Lower leg skin (tissue), 4 donors: ENCODE measurements around the gene PADI4. TPM values are rescaled to one million over a fixed set of nuclear protein-coding genes. Genes with fewer than 3 reads are reported as not detected.

Experiments used
- DNase-seq, 2 donors: peaks; one replicate each; pipeline ENCODE4 v3.0.0-alpha.2; 2019; ENCODE audit warnings: low spot score in 2 of 2
- H3K4me3 ChIP-seq: fragments of 200-600 bp; sonication (generic); 2 replicates; pipeline ENCODE4 v1.5.1; 2017; ENCODE audit warnings: mild to moderate bottlenecking, low read depth; ENCODE audit not compliant: poor library complexity, severe bottlenecking
- POLR2A ChIP-seq, 2 donors: fragments of 450-650 bp; IDR thresholded peaks; one replicate each; pipeline ENCODE4 v1.6.1; 2016 to 2017; ENCODE audit warnings: antibody characterized with exemption in 2 of 2, mild to moderate bottlenecking in 1 of 2, moderate library complexity in 1 of 2
- WGBS, 2 donors: methylation state at CpG; one replicate each; pipeline ENCODE4 v1.1.5; 2018; 5-methylcytosine and 5-hydroxymethylcytosine counted together
- intact Hi-C: fragments of 100-400 bp; cut with DNase I; formaldehyde crosslinking; loops from one replicate; pipeline ENCODE4 v1.15.0; 2023; ENCODE audit warnings: low total_unique reads
- total RNA-seq, 4 donors: library from RNA; depleted of rRNA; stranded (reverse); fragments of >200 nt; gene quantifications; one replicate each; pipeline ENCODE4 v1.1.0, GENCODE V29; 2016
- TF ChIP-seq, protein P1 (sequence below), 3 donors: fragments of 450-650 bp; IDR thresholded peaks; one replicate each; pipeline ENCODE4 v1.5.1; 2016; ENCODE audit warnings: antibody characterized with exemption in 3 of 3, mild to moderate bottlenecking in 3 of 3, moderate library complexity in 2 of 3

PADI4 gene
- total RNA-seq, 4 donors from 2014 or later, result 0.51 TPM; not detected in 3

DNA sequence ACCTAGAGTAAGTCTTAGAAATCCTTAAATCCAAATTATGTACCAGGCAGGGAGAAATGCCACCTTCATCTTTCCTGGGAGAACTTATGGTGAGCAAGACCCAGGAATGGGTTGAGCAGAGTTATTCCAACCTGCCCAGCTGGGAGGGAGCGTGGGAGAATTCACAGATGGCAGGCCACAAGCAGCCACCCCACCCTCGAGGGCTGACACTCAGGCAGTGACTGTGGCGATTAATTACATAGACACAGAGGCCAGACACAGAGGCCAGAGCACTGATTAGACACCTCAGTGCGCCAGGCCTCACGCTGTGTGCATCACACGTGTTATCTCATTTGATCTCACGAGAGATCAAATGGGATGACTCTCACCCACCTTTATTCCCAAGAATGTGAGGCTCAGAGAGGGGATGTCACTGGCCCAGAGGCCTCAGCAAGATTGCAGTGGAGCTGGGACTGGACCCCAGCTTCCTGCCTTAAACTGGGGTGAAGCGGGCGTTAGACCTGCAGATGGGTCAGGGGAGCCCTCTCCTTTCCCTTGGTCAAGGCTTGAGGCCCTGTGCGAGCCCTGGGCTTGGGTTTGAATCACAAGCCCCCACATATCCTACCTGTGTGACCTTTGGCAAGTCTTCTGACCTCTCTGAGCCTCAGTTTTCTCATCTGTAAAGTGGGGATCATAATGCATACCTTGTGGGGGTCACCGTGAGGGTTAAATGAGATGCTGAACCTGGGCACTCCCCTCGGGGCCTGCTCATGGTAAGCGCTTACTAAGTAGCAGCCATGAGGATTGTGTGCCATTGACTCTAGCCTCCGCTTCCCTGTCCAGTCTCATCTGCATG, 28.8 kb upstream of the PADI4 start:
- 76 to 79% methylated on average over 14 of the region's 14 CpGs for WGBS, 2 donors
- no peak for DNase-seq
- no peak for TF ChIP-seq POLR2A (IDR thresholded peaks at IDR 0.05)
- TF ChIP-seq, protein P1, sequence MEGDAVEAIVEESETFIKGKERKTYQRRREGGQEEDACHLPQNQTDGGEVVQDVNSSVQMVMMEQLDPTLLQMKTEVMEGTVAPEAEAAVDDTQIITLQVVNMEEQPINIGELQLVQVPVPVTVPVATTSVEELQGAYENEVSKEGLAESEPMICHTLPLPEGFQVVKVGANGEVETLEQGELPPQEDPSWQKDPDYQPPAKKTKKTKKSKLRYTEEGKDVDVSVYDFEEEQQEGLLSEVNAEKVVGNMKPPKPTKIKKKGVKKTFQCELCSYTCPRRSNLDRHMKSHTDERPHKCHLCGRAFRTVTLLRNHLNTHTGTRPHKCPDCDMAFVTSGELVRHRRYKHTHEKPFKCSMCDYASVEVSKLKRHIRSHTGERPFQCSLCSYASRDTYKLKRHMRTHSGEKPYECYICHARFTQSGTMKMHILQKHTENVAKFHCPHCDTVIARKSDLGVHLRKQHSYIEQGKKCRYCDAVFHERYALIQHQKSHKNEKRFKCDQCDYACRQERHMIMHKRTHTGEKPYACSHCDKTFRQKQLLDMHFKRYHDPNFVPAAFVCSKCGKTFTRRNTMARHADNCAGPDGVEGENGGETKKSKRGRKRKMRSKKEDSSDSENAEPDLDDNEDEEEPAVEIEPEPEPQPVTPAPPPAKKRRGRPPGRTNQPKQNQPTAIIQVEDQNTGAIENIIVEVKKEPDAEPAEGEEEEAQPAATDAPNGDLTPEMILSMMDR (IDR thresholded peaks at IDR 0.05), result no peak
- intact Hi-C loops, result no loop called here
- H3K4me3 ChIP-seq, result no peak overlapping the region

DNA sequence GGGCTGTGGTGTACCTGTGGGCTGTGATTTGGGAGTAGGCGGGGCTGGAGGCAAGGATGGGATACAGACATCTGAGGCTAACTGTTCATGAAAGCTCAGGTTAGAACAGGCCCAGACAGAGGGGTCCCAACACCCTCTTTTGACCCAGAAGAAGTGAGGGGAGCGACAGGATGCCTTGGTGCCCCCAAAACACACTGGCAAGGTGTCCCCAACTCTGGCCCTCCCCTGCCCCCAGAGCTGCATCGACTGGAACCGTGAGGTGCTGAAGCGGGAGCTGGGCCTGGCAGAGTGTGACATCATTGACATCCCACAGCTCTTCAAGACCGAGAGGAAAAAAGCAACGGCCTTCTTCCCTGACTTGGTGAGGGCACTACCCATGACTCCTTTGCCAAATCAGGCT, 27.6 kb upstream of the PADI4 start:
- TF ChIP-seq, protein P1 (IDR thresholded peaks at IDR 0.05), result no peak
- no peak for TF ChIP-seq POLR2A (IDR thresholded peaks at IDR 0.05)
- intact Hi-C loops, result no loop called here
- no peak for DNase-seq
- WGBS, 2 donors, result 80 to 87% methylated on average over 7 of the region's 7 CpGs
- H3K4me3 ChIP-seq, result no peak overlapping the region

DNA sequence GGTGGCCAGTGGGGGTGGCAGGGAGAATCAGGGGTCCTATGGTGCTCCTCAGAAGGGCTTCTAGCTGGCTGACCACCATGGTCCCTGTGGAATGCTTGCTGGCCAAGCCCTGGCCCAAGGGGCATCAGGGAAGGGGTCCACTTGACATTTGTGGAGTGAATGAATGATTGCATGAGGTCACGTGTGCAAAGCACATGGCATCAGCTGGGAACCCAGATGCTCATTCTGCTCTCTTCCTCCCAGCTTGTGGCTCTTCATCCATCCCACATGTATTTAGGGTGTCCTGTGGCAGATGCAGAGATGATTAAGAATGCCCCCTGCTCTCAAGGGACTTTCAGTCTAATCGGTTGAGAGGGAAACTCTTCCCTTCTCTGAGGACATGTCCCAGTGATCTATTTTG, 27.1 kb upstream of the PADI4 start:
- no peak for DNase-seq
- no peak for TF ChIP-seq POLR2A (IDR thresholded peaks at IDR 0.05)
- TF ChIP-seq, protein P1 (IDR thresholded peaks at IDR 0.05), result no peak
- WGBS, 2 donors, result 65 to 90% methylated on average over 2 of the region's 2 CpGs
- intact Hi-C loops, result no loop called here
- no peak overlapping the region for H3K4me3 ChIP-seq

DNA sequence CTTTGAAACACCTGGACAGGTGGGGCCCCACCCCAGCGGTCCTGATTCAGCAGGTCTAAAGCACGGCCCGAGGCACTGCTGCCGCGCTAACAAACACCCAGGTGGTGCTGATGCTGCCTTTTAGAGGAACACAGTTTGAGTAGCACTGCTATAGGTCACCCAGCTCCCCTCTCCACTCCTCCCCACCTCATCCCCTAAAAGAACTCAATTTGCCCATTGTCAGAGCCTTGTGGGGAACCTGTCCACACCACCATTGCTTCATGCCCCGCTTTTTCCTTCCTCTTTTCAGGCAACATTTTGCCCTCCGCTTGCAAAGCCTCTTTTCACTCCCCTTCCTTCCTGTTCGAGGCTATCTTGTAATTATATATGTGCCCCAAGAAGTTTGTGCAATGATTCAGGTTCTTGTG, 26.2 kb upstream of the PADI4 start:
- intact Hi-C loops, result no loop called here
- TF ChIP-seq, protein P1 (IDR thresholded peaks at IDR 0.05), result no peak
- TF ChIP-seq POLR2A (IDR thresholded peaks at IDR 0.05), result no peak
- 45 to 53% methylated on average over 8 of the region's 8 CpGs for WGBS, 2 donors
- DNase-seq, result no peak
- H3K4me3 ChIP-seq, result no peak overlapping the region

DNA sequence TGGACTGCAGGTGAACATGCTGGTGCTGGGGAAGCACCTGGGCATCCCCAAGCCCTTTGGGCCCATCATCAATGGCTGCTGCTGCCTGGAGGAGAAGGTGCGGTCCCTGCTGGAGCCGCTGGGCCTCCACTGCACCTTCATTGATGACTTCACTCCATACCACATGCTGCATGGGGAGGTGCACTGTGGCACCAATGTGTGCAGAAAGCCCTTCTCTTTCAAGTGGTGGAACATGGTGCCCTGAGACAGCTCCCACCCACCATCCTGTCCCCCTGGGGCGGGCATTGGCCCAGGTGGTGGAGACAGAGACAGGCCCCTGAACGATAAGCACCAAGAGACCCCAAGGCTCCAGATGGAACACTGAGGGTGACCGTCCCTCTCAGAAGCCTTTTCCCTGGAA, 25.2 kb upstream of the PADI4 start:
- H3K4me3 ChIP-seq, result no peak overlapping the region
- no peak for DNase-seq
- intact Hi-C loops, result no loop called here
- TF ChIP-seq, protein P1 (IDR thresholded peaks at IDR 0.05), result no peak
- no peak for TF ChIP-seq POLR2A (IDR thresholded peaks at IDR 0.05)
- WGBS, 2 donors, result 81 to 88% methylated on average over 5 of the region's 5 CpGs

DNA sequence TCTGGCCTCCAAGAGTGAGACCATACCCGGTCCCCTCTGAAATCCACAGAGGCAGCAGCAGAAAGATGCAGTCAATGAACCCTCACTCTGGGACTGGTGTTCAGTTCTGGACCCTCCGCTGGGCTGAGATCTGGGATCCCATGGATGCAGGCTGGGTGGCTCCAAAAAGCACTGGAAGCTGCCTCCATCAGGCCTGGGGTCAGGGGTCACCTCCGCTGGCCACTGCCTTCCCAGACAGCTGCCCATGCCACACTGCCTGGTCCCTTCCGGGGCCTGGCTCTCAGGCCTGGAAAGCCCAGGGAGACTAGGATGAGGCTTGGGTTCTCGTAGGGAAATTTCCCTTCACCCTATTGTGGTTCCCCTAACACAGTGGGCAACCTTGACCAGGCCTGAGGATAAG, 21.4 kb upstream of the PADI4 start:
- TF ChIP-seq POLR2A (IDR thresholded peaks at IDR 0.05), result no peak
- TF ChIP-seq, protein P1 (IDR thresholded peaks at IDR 0.05), result no peak
- no peak overlapping the region for H3K4me3 ChIP-seq
- intact Hi-C loops, result no loop called here
- 94 to 95% methylated on average over 5 of the region's 5 CpGs for WGBS, 2 donors
- no peak for DNase-seq
